HG03342 (cell line): Measurements from ENCODE around the gene CERK.

Experiments used
- ATAC-seq: cut with Tn5 transposase; IDR thresholded peaks from one replicate; pipeline ENCODE4 v1.9.1; 2021; ENCODE audit warnings: mild to moderate bottlenecking, moderate library complexity; ENCODE audit not compliant: unreplicated experiment

The CERK gene

DNA sequence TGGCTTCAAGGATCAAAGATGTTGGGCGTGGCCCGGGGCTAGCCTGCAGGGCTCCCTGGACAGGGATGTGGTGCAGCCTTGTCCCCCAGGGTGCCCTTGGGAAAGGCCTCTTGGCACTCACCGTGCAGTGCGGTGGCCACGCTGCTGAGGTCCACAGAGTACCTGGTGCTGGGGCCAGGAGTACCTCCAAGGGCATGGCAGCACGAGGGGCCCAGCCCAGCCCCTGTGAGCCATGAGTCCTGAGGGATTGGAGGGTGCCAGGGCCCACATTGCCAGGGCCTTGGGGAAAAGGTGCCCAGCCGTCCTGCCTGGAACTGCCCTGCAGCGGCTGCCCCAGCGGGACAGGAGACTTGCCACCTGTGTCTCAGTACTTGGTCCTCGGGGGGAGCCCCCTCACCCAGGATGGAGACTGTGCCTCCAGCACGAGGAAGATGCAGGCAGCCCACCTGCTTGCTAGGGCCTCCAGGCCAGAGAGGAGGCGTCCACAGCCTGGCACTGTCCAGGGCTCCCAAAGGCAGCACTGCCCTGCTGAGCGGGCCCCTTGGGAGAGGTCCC is 73.7 kb downstream of the CERK start:
- no peak for ATAC-seq

DNA sequence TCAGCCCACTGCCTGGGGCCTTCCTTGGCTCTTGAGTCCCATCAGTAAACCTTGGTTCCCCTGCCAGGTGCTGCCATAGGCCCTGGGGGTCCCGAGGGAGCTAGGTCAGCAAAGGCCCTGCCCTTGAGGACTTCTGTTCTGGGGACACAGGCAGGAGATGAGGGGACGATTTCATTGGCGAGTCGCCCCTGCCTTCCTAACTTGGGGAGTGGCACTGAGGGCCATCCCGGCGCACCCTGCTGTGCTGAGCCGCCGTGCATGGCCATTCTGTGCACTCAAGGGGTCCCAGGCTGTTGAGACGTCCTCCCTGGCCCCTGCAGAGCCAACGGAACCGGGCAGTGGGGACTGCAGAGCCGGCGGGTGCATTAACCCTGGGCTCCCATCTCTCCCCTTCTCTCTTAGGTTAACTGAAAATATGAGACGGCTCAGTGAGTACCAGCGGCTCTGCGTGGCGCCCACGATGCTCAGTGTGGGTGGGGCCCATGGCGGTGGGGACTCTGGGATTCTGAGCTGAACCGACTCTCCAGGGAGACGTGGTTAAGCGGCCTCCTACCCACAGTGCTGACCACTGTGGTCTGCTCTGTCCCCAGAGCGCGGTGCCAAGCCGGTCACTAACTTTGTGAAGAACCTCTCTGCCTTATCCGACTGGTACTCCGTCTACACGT is 74.5 kb downstream of the CERK start:
- ATAC-seq = no peak

DNA sequence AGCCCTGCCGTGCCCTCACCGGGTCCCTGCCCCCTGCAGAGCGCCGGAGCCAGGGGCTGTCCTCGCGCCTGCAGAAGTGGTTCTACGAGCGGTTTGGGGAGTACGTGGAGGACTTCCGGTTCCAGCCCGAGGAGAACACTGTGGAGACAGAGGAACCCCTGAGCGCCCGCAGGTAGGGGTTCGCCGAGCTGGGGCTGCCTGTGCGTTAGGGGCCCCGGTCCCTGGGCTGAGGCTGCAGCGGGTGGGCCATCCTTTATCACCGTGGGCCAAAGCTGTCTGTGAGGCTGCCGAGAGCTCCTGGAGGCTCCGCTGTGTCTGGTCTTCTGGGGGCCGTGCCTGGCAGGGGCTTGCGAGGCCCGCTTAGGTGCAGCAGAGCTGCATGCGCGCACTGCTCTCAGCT is 75.1 kb downstream of the CERK start:
- ATAC-seq = no peak

DNA sequence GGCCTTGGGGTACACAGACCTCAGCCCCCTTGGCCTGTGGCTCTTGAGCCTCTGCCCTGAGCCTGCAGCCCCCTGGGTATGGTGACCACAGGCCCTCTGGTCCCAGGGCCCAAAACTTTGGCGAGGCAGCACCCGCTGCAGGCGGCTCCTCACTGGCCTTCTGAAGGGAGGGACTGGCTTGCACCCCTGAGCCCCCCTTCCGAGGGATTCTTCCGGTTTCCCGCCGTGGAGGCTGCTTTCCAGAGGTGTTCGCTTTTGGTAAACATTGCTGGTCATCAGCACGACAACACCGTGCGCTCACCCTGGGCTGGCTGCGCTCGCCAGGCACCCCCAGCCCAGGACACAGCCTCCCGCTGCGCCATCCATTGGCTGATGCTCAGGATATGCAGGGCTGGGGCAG is 75.8 kb downstream of the CERK start:
- no peak for ATAC-seq

DNA sequence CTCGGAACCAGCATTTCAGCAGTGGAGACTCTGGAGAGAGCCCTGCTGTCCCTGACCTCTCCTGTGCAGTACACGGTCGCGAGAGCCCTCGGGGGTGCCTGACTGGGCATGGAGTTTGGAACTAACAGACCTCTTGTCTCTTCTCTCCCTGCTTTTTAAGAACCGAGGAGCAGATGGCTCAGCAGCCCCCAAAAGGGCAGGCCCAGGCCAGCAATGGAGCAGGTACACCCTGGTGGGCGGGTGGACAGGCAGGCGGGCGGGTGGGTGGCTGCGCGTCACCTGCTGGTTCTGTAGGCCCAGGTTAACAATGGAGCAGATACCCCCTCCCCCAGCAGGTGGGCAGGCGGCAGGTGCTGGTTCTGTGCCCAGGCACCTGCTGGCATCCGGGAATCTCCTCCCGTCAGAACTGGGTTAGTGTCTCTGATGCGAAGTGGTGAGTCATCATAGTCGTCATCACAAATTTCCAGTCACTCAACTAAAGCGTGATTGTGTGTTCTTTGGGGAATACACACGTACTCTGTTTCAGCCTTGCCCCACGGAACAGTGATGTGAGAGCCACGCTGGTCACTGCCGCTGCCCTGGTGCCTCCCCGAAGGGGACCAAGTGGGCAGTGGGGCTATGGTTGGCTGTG is 76.7 kb downstream of the CERK start:
- no peak for ATAC-seq

DNA sequence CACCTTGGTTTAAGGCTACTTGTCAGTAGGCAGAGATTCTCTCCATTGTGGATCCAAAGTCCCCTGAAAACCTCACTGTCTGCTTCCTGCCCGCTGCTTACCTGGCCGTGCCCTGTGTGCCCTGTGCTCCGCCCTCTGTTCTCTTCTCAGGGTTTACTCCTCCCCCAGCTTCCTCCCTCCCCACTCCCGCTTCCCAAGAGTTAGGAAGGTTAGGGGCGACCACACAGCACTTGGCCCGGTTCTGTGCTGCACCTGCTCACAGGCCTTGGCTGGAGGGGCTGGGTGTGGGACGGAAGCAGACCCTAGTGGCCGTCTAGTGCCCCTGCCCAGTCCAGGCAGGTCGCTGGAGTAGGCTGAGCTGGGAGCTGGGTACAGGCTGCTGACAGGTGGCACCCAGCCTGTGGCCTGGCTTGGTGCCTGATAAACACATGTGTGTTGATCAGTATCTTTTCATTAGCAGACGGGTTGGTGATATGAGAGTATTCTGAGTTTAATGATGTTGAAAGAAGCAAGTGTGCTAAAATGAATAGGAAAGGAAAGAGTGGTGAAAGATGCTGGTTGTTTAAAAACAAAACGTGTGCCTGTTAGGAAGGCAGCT is 77.3 kb downstream of the CERK start:
- no peak for ATAC-seq

DNA sequence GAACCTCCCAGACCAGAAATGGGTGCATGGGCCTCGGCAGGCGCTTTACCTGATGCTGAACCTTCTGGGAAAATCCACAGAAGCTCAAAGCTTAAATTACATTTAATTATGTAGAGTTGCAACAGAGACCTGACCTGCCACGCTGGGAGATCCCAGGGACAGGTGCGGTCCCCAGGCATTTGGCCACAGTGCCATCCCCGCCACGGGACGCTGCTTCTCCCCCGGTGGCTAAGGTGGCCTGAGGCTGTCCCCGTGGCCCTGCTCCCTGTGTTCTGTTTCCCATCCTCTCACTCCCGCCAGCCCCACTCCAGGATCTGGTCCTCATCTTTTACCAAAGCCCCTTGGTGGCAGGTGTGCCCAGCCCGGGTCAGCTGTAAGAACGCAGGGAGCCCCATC is 78.3 kb downstream of the CERK start:
- ATAC-seq = no peak

DNA sequence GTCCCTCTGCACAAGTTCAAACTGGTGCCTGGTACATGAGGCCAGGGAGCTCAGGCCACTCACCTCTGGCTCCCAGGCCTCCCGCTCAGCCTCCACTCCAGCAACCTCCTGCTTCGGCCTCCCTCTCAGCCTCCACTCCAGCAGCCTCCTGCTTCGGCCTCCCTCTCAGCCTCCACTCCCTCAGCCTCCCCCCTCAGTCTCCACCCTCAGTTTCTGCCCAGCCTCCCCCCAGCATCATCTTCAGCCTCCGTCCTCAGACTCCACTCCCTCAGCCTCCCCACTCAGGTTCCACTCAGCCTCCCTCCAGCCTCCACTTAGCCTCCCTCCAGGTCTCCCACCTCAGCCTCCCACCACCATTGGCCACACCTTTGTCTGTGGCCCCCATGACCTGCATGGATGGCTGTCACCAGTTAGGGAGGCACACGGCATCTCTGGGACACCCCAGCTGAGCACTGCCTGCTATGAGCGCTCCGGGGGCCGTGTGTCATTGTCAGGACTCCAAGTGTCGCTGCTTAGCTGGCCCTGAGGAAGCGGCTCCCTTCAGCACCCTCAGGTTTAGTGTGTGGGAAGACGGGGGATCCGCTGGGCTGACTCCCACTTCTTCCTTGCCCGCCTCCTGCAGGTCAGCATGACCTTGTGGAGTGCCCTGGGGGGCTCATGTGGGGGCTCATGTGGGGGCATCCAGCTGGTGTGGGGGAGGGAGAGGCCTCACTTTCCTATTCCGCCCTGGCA is 78.8 kb downstream of the CERK start:
- ATAC-seq = no peak

DNA sequence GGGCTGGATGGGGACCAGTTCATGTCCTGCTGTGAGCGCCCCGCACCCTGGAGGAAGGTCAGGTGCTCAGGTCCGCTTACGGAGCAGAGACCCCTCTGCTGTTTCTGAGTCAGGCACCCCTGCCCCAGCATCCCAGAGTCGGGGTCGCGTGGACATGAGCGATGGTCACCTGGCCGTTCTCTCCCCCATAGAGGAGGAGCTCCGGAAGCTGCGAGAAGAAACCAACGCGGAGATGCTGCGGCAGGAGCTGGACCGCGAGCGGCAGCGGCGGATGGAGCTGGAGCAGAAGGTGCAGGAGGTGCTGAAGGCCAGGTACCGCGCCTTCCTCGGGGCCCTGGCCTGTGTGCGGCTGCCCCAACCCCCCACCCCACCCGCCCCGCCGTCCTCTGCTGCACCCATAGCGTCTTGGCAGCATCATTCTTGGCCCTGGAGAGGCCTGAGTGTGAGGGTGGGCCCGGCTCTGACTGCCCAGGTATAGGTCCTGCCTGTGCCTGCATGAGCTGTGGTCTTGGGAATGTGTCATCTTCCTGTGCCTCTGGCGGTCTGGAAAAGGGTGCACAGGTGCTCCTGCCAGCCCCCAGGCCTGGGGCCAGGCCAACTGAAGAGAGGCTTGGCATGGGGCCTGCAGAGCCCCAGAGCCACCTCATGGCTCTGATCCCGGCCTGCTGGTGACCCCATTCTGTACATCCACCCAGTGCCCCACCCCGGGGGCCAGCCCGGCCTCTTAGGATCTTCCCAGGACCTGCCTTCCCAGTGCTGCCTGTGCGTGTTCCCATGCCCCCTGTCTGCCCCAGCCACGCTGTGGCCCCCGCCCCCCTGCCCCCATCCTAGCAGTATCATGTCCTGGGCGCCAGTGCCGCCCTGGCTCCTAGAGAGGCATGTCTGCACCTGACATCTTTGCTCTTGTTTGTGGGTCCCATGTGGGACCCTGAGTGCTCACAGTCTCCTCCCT is 79.8 kb downstream of the CERK start:
- no peak for ATAC-seq

DNA sequence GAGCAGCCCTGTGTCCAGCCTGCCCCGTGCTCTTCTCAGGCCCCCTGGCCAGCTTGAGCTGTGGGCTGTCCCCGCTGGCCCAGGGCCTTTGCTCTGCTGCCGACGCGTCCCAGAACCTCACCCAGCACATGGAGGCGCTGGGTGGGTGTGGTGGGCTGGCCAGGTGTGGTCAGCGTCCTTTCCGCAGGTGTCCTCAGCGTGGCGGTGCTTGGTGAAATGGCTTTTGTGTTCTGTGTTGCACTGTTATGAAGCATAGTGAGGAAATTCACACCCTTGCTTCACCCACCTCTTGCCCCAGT is 80.4 kb downstream of the CERK start:
- no peak for ATAC-seq

DNA sequence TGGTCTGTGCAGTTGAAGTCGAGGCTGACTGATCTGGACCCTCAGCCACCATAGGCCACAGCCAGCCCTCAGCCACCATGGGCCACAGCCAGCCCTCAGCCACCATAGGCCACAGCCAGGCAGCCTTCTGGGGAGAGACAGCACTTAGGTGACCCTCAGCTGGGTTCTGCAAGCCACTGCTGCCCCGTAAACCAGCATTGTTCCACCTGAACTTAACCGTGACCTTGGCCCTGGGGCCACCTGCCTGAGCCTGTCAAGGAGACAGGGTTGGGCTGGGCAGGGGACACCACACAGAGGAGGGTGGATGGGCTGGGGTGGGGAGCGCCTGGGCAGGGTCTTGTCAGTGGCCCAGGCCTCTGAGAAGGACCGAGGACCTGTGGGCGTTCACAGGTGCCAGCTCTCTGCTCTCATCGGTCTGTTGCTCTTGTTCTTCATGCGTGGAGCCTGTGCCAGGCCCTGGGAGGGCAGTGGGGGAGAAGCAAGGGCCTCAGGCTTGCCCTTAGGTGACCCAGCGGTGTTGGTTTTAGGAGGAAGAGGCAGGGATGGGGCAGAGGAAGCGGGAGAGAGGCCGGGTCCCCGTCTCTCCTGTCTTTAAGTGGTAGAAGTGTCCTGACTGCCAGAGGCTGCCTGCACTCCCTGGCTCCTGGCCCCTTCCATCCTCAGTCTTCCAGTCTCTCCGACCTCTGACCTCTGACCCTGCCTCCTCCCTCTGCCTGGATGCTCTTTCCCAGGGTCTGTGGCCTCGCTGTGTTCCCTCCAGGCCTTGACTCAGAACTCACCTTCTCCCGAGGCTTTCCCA is 81.0 kb downstream of the CERK start:
- no peak for ATAC-seq

DNA sequence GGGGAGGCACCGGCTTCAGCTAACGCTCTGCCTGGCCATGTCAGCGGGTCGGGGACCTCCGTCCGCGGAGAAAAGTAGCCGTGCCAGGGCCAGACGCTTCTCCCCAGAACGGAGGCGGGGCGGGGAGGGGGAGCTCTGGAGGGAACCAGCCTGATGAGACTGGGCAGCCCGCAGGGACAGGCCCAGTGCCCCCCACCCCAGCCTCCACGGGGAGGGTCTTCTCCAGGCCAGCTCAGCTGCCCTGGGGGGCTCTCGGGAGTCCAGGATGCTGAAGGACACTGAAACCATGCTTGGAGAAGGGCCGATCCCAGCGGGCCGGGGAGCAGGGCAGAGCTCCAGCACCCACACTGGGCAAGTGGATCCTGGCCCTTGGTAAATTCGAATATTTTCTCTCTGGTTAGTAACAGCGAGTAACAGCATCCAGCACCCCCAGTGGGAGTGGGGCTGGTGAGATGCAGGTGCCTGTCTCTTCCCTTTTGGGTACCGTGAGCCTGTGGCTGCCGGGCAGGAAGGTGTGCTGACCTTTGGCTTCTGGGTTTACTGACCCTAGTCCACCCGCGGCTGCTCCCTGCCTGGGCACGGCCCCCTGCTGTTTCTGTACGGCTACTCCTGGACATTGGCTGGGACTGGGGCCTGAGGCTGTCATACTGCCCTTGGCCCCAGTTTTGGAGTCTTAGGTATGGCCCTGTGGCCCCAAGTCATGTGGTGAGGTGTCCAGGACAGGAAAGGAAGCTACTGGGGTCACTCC is 82.0 kb downstream of the CERK start:
- ATAC-seq = no peak

DNA sequence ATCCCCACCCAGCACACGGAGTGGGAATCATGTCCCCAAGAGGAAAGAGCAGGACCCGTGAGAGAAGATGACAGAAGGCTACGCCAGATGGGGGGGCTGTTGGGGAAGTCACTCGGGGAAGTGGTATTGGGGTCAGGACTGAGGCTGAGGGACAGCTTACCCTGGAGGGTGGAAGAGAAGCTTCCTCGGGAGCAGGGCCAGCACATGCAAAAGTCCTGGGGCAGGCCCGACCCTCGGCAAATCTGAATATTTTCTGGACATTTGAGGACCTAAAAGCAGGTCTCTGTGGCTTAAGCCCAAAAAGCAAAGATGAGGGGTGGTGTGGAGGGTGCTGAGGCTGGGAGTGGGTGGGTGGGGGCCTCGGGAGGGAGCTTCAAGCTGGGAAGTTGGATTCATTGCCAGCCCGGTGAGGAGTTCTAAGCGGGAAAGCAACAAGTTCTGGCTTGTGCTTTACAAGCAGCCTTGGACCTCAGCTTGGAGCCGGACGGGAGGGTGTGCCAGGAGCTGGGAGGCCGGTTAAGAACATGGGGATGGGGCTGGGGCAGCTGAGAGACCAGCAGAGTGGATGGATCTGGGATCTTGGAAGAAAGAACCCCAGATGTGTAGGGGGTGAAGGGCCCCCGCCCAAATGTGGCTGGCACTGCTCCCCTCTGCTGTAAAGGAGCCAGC is 83.0 kb downstream of the CERK start:
- no peak for ATAC-seq

DNA sequence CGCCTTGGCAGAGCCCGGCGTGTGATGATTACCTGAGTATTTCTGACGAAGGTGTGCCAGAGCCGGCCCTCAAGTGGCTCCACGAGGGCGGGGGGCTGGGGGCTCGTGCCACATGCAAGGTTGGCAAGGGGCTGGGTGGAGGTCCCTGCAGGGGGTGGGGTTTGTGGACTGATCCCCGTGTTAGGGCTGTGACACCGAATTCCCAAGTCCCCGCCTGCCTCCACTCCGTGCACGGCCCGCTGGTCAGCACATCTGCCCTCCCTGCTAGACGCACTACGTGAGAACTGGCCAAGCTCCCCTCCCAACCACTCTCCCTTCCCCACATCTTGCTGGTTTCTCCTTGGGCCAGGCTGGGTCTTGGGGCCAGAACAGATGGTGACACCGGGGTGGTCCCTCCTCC is 83.6 kb downstream of the CERK start:
- ATAC-seq = no peak

DNA sequence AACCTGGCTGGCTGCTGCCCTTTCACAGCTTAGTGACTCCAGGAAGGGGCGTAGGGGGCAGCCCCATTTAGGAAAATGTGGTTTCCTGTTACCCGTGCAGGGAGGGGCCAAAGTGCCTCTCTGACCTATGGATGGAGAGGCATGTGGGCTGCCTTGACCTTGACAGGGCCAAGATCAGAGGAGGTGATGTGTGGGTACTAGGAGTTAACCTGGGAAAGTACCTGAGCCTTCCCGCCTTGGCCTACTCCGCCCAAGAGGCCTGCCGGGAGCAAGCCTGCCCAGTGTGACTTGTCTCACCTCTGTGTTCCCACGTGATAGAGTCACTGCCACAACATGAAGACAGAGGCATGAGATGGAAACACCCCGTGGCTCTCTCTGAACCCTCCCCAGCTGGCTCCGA is 84.5 kb downstream of the CERK start:
- no peak for ATAC-seq

DNA sequence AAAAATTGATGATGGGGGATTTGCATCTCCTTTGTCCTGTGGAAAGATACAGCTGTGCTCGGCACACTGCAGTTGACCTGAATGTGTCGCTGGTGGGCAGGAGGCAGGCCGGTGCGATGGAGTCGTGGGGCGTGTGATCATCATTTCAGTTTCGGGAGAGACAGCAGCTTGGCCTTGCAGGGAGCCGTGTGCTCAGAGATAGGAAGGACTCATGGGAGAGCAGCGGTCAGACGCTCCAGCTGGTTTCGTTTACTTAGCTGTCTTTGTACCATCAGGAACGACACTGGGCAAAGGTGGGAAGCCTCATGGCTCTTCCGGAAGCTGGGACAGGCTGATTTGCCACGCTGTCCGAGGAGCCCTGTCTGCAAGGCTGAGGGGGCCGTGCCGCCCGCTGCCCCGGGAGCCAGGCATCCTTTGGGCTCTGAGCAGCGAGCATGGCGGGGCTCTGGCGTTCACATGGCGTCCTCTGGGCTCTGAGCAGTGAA is 85.2 kb downstream of the CERK start:
- no peak for ATAC-seq

DNA sequence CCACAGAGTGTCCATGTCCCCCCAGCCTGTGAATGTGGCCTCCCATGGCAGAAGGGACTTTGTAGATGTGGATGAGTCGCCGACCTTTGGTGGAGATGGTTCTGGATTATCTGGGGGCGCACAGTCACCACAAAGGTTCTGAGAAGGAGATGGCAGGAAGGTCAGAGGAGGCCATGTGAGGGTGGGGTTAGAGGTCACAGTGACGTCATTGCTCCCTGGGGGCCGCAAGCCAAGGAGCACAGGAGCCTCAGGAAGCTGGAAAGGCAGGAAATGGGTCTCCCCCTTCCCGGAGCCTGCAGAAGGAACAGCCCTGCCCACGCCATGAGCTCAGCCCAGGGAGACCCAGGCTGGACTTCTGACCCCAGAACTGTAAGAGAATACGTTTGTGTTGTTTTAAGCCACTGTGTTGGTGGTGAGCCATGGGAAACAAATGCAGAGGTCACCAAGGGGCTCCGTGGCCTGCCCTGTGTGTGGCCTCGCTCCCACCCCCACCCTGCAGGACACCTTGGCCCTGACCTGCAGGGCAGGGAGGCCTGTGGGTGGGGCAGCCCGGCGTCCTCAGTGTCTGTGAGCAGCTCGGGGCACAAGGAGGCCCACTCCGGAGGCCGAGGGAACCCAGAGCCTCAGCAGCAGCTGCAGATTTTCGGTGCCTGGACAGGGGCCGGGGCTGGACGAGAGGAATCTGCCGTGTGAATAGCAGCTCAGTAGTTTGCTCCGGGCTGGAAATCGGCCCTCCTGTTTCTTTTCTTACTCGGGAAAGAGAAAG is 85.8 kb downstream of the CERK start:
- no peak for ATAC-seq

DNA sequence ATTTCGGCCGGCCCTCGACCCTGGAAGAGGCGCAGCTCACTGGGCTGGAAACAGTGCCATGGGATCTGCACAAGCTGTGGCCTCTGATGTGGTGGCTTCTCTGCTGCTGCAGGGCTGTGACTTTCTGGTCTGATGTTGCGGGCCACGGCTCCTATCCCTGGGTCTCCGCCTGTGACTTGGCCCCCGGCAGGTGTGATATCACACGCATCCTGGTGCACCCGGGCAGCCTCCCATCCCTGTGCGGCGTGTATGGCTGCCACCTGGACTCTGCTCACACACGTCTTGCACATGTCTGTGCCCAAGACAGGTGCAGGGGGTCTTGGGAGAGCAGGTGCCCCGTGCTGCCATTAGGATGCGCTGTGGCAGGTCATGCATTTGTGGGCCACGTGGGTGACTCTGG is 86.7 kb downstream of the CERK start:
- no peak for ATAC-seq
